Esophagus mucosa (tissue), 1 donor: ENCODE data around the gene LRRC9. TPM values are rescaled to one million over a fixed set of nuclear protein-coding genes. Genes with fewer than 3 reads are reported as not detected.
"Not testable (repeated sequence)": the region's sequence is repeated elsewhere in the genome, so short reads cannot be mapped to it uniquely, and the experiment has no call there.

Source experiments
- ATAC-seq: fragments of 200-7000 bp; cut with Tn5 transposase; one replicate; pipeline ENCODE4 v1.9.1; 2020
- total RNA-seq: library from RNA; stranded (reverse); gene quantifications from one replicate; pipeline ENCODE4 v1.2.4, GENCODE V29; 2023
- donor health status: DM: yes; HTN: yes; CAD: no.

The LRRC9 gene
- total RNA-seq, 1 donor from 2014 or later: 0.12 TPM

DNA sequence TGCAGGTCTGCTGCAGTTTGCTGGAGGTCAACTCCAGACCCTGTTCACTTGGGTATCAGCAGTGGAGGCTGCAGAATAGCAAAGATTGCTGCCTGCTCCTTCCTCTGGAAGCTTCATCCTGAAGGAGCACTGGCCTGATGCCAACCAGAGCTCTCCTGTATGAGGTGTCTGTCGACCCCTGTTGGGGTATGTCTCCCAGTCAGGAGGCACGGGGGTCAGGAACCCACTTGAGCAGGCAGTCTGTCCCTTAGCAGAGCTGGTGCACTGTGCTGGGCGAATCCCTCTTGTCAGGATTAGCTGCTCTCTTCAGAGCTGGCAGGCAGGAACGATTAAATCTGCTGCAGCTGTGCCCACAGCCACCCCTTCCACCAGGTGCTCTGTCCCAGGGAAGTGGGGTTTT, 37.9 kb downstream of the LRRC9 start:
- not testable (repeated sequence) for ATAC-seq

DNA sequence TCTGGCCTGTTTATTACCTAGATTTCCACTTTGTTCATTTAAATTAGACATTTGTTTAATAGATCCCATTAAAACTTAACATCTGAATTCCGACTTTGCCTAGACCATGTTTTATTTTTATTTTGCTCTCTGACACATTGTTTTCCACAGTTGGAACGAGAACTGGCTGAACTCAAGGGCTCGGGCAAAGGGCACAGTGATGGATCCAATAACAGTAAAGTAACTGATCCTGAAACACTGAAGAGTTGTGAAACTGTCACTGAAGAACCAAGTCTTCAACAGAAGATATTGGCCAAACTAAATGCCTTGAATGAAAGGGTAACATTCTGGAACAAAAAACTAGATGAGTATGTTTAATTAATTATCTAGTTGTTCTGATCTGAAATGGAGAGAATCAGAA, 39.7 kb downstream of the LRRC9 start:
- no peak for ATAC-seq

DNA sequence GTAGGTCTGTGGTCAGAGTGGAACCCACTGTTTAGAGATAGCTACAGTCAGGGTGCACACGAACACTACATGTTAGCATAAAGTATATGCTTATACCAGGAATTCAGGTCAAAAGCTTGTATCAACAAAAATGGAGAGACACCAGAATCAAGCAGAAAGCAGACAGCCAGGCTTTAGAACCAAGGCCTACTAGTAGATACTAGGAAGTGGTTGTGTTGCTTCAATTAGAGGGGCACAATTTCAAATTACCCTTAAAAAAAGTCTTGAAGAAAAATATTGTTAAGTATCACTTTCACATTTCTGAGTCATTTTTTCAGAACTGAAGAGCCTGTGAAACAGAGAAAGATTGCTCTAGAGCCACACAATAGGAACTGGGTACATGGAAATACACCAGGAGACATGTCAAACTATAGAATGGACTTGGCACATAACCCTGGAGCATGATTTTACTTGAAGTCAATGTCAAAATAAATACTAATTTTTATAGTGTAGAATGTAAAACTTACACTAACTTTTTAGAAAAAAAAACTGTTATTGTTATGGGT, 41.6 kb downstream of the LRRC9 start:
- no peak for ATAC-seq

DNA sequence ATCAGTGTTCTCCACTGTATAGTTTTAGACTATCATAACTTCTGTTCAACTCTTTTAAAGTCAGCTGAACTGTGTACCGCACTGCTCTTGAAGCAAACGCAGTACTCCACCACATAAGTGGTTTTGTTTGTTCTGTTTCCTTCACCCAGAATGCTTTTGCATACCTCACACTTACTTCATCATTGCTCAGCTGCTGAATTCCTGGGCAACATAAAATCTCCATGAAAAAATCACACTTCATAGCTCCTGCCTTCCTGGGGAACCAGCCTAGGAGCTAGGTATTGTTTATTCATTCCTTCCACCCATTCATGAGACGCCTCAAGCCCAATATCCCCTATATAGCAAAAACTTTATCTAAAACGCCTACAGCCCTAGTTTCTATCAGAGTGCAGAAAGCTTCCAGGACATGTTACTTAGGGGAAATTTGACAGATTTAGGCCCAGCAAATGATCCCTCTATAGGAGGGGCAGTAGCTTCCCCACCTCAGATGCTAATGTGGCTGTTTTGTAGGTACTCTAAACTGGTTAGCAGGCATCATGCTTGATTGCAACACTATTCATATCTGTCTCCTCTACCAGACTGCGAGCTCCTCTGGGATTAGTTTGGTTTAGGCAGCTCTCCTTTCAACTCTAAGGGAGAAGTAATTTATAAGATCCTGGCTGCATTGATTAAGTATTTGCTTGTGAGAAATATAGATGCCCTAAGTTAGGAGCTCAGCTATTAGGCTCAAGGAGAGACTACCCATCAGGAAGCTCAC, 44.5 kb downstream of the LRRC9 start:
- ATAC-seq: no peak

DNA sequence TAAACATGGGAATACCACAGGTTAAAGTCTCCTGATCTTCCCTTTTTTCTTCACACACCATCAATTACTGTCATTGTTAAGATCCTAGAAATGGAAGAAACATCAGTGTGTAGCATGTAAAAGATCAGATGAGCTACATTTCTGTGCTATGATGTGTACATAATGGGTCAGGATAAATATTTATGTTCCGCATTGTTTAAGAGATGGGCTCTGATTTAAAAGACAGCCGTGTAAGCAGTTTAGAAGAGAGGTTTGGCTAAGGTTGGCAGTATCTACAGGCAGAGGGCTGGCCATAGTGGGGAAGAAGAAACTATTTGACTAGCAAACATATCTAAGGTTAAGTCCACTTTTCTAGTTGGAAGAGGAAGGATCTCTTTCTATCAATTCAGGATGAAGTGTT, 49.4 kb downstream of the LRRC9 start:
- no peak for ATAC-seq

DNA sequence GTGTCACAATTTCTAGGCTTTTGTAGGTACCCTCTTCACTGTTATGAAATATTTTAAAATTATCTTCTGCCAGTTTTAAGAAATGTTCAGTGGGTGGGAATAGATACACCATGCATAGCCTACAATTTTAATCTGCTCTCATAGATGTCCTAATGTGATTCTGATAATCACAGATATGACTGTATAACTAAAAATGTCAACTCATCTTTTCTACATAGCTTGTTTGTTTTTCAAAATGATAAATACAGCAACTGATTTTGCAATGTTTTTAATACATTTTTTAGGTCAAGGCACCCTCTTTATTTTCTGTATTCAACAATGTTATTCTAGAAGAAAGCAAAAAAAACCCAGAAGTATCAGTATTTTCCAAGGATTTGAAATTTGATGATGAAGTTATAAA, 61.6 kb downstream of the LRRC9 start:
- ATAC-seq: no peak

DNA sequence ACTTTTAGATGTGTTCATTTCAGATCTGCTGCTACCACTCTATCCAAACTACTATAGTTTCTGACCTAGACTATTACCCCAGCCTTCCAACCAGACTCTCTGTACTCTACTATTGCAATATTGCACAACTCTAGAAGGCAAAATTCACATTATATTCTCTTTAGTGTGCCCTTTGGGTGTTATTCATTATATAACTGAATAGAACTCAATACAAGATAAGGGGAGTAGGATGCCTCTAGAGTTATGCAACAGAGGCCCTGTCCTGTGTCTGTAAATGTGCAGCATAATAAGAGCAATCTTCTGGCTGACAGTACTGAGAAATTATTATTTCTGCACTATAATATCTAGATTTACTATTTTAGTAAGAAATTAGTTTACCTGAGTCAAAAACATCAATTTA, 63.1 kb downstream of the LRRC9 start:
- no peak for ATAC-seq

DNA sequence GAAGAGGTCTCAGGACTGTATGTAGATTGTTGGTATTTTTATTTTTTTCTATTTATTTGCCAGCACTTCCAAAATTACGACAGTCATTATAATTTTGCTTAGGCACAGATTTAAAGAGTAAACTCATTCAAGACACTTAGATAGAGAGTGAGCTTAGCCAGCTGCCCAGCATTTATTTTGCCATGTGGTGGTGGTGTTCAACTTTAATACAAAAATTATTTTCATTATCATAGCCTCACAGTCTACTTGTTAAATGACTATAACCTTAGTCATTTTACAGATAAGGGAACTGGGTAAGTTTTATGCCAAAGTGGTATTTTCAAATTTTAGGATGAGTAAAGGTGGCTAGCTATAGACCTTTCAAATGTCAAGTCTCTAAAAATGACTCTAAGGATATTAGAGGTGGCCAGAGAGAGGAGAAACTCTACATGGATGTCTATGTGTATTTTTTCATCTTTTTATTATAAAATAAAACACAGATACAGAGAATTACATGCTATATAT, 66.7 kb downstream of the LRRC9 start:
- ATAC-seq: no peak

DNA sequence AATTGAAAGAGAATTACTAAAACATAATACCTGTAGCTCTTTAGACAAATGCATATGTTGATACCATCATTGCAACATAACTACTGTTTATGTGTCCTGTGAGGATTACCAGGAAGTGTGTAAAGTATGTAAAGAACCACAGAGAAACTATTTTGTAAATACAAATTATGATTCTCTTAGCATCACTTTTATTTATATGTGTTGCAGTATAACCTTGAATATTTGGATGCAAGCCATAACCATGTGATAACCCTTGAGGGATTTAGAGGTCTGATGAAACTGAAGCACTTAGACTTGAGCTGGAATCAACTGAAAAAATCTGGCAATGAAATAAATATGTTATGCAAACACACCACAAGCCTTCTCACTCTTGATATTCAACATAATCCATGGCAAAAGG, 77.5 kb downstream of the LRRC9 start:
- ATAC-seq: no peak

DNA sequence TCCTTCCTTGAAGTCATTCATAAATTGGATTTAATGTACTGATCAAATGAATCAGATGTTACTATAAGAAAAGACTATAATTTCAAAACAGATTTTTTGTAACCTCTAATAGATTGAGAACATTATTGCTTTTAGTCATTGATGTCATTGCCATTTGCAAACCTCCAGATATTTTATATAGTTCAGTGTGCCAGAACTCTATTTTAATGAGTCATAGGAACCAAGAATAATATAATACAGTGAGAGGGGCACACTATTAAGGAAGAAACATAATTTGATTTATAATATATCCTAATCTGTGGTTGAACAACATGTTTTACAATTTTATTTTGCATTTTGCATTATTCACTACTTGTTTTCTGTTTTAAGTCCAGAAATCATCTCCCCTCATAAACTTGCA, 78.0 kb downstream of the LRRC9 start:
- no peak for ATAC-seq

DNA sequence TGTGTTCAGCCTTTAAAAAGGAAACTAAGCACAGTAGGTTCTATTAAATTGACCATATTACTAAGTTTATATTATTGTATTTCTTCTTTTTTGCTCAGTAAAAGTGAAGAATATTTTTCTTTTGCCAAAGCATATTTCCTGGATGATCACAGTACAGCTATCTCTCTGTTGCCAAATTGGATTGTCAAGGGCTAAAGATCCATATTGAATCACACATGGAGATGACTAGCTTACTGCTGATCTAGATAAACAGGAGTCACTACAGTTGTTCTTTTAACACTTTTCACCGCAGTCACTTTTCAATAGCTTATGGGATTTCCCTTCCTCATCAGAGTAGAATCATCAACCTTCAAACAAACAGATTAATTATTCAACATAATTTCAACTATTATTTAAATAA, 78.6 kb downstream of the LRRC9 start:
- ATAC-seq: no peak

DNA sequence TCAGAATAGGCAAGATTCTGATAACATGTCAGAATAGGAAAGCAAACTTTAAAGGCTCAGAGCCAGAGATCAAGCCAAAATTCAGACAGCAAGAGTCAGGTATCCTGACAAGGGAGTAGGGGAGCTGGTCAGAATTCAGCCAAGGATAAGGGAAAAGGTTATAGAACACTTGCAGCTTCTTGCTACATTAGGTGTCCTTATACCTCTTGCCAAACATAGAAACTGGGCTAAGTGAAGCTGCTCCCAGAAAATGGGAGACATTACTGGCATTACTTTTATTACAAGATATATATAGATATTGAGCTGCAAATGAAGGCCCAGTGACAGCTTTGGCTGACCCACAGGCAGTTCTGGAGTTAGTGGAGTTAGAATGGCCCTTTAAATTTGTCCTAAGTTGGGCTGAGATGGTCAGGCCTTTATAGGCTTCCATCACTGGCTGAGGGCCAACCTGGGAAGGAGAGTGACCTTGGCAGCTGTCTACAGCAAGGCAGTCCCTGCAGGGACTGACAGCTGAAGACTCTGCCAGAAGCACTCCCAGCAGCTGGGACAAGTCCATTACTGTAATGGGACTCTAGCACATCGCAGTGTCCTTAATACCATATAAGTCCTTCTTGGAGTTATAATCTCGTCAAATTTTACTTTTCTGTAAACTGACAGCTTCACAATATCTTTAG, 83.0 kb downstream of the LRRC9 start:
- ATAC-seq: no peak

DNA sequence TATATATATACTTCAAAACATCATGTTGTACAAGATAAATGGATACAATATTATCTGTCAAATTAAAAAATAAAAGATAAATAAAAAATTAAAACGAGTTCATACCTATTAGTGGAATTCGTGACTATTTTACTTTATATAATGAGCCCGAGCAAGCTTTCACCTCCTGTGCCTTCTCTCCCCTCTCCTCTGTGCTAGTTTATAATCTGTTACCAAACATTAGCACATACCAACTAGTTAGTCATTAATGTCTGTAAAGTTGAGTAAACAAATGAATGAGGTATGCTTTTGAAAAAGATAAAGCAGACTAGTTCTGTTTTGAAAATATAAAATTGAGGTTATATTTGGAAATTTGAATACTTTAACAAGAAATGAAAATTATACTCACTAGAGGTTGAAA, 84.0 kb downstream of the LRRC9 start:
- ATAC-seq: no peak

DNA sequence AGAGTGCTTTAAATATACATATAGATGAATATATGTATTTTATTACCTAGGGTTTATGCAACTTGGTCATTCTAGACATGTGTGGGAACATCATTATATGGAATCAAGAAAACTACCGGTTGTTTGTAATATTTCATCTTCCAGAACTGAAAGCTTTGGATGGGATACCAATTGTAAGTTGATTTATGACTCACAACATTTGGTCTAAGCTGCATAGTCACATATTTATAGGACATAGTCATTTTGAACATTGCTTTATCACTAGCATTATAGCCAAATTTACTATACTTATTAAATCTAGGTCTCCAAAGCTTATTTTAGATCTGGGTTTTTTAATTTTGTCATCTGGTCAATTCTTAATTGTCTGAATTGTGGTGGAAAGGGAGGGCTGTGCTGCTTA, 88.1 kb downstream of the LRRC9 start:
- ATAC-seq: no peak

DNA sequence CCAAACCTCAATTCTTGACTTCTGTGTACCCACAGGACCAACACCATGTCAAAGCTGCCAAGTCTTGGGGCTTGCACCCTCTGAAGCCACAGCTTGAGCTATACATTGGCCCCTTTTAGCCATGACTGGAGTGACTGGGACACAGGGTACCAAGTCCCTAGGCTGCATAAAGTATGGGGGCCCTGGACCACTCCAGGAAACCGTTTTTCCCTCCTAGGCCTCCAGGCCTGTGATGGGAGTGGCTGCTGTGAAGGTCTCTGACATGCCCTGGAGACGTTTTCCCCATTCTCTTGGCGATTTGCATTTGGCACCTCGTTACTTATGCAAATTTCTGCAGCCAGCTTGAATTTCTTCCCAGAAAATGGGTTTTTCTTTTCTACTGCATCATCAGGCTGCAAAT, 90.3 kb downstream of the LRRC9 start:
- ATAC-seq: not testable (repeated sequence)

DNA sequence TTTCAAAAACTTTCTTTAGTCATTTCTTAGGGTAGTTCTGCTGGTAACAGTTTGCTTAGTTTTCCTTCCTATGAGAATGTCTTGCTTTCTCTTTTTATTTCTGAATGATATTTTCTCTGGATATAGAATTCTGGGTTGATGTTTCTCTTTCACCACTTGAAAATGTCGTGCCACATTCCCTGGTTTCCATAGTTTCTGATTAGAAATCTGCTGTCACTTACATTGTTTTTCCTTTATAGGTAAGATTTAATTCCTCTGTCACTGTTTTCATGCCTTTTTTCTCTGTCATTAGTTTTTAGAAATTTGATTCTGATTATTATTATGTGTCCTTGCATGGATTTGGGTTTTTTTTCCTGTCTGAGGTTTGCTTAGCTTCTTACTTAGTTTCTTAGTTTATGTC, 94.5 kb downstream of the LRRC9 start:
- ATAC-seq: no peak

DNA sequence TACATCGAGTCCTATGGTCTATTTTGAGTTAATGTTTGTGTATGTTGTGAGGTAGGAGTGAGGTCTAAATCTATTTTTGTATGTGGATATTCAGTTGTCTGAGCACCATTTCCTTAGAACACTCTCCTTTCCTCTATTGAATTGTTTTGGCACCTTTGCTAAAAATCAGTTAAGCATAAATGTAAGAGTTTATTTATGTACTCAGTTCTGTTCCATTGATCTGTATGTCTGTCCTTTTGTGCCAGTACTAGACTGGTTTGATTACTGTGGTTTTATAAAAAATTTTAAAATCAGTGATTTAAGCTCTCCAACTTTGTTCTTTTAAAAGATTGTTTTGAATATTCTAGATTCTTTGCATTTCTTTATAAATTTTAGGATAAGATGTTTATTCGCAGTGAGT, 101.7 kb downstream of the LRRC9 start:
- no peak for ATAC-seq

DNA sequence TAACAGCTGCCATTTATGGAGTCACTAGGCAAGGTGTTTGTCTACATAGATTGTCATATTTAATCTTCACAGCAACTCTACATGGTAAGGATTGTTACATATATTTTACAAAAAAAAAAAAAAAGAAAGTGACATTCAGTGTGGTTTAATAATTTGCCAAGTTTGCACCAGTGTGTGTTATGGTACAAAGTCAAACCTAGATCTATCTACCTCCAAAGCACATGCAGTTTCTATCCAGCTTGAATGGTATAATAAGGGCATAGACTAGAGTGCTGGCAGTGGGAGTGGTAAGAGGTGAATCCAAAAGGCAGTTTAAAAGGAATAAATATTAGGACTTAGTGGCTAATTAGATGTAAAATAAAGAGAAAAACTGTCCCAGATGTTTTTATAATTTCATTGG, 105.6 kb downstream of the LRRC9 start:
- no peak for ATAC-seq

DNA sequence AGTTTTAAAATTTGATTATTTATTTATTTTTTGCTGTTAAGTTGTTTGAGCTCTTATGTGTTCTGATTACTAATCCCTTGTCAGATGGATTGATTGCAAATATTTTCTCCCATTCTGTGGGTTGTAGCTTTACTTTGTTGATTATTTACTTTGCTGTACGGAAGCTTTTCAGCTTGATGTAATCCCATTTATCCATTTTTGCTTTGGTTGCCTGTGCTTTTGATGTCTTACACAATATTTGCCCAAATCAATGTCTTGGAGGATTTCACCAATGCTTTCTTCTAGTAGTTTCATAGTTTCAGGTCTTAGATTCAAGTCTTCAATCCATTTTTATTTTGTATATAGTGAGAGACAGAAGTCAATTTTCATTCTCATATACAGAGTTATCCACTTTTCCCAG, 115.2 kb downstream of the LRRC9 start:
- ATAC-seq: no peak

DNA sequence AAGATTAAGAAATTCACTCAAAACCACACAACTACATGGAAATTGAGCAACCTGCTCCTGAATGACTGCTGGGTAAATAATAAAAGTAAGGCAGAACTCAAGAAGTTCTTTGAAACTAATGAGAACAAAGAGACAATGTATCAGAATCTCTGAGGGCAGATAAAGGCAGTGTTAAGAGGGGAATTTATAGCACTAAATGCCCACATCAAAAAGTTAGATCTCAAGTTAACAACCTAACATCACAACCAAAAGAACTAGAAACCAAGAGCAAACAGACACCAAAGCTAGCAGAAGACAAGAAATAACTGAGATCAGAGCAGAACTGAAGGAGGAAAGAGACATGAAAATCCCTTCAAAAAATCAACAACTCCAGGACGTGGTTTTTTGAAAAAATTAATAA, 128.0 kb downstream of the LRRC9 start:
- ATAC-seq: not testable (repeated sequence)

DNA sequence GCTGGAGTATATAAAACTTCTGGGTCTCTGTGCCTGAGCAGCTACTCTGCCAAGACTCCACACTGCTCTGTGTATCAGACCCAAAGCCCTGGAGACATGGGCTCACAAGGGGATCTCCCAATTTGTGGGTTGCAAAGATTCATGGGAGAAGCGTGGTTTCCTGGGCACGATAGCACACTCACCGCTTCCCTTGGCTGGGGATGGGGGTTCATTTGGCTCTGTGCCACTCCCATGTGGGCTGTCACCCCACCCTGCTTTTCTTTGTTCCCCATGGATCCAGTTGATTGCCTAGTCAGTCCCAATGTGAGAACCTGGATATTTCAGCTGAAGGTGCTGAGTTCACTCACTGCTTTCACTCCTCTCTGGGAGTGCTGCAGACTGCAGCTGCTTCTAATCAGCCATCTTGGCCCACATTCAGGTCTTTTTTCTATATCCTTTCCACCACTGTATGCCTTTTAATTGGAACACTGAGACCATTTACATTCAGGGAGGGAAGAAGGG, 131.8 kb downstream of the LRRC9 start:
- ATAC-seq: no peak

DNA sequence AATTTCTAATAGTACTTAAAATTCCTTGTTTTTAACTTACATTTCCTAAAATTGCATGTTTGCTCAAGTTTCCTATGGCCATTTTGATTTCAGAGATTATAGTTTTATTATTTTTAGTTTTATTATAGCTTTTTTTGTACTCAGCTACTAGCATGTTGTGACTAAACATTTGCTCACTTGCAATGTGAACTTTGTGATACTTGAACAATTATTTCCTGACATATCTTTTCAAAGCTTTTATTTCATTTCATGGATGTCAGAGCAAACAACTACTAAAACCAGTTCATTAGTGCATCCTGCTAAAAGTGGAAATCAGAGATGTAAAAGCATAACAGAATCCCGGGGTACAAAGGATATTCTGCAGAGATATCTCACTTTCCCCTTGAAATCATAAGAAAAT, 138.1 kb downstream of the LRRC9 start:
- no peak for ATAC-seq

DNA sequence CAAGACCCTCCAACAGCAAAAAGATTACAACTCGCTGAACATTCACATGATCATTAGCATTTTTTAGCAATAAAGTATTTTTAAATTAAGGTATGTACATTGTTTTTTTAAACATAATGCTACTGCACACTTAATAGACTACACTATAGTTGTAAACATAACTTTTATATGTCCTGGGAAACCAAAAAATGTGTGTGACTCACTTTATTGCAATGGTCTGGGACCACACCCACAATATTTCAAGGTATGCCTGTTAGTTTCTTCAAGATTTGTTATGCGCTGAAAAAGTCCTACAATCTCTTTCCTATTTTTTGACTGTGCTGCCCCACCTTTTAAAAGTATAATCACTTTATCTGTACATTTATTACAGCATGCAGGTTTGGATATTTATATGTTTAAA, 141.4 kb downstream of the LRRC9 start:
- no peak for ATAC-seq

DNA sequence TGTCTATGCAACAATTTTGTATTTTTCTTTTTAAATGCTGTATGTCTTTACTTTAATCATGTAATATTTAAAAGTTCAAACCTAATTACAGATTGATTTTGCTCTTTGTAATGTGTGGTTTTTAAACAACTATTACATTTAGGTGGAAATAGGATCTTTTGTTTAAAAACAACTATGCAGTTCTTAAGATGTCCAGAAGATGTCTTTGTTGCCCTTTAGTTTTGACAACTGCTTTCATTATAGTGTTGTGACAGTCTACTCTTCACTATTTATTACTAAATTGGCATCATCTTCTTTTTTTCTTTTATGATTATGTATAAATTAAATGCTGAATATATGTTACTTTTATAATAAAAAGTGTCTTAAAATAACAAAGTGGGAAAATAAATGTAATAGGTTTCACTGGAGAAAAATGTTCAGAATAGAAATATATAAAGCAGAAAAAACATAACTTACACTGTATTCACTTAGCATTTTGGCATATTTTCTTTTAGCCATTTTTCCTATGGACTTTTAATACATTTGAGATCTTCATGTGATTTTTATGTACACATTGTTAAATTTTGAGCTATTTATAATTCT, 144.6 kb downstream of the LRRC9 start:
- no peak for ATAC-seq
